Loucy (cell line): ENCODE results near the gene STT3B.

Experiments used
- CTCF ChIP-seq: fragments of 200-600 bp; sonication (generic); conservative IDR thresholded peaks from 2 replicates; pipeline ENCODE4 v1.5.1; 2014; ENCODE audit warnings: mild to moderate bottlenecking, antibody characterized with exemption, low read length
- EZH2phosphoT487 ChIP-seq: fragments of 200-600 bp; IDR thresholded peaks from 2 replicates; pipeline ENCODE4 v1.6.1; 2018; ENCODE audit warnings: antibody characterized with exemption, mild to moderate bottlenecking, moderate library complexity, borderline replicate concordance

DNA sequence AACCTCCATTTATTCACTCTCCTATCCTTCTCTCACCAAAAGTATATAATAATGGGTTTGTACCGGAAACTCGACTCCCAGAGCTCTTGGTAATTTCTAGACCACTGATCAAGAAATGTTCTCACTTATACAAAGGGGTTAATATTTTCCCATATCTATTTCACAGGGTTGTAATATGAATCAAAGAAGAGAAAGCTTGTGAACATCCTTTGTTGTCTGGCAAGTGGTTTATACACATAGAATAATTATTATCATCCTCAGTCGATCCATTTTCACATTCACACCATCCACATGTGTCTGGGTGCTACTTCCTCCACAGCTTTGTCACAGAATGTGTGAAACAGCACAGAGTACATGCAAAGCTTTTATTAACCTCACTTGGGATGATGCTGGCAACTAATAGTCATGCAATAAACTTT, 29.9 kb upstream of the STT3B start:
- TF ChIP-seq CTCF (no peak), EZH2phosphoT487 (no peak)
